ENCODE data around the gene KCNJ5. TPM values are rescaled to one million over a fixed set of nuclear protein-coding genes. Genes with fewer than 3 reads are reported as not detected.

The KCNJ5 gene
- total RNA-seq, 5 donors from 2014 or later (not counting 1 experiment from before 2014, with no cell fraction given) = 0.07 to 0.13 (median 0.12) TPM; not detected in 2

GRCh38 chr11:128964463-128964930 is 73.3 kb downstream of the KCNJ5 start:
- H3K27me3 Mint-ChIP-seq = no peaks in the 10 kb centered on the region
- CTCF ChIA-PET = no interaction called here
- no peak for DNase-seq
- Histone ChIP-seq H3K4me3 (ENCODE audit: control insufficient read depth in 1 of 2, extremely low read depth in 1 of 2, low read length in 1 of 2) (no peak overlapping the region), H3K36me3 (ENCODE audit: control insufficient read depth in 2 of 2, extremely low read depth in 1 of 2, insufficient read depth in 1 of 2, low read length in 1 of 2) (peaks cover 0 to 8% of the 10 kb centered on the region in 2 donors), H3K4me1 (ENCODE audit: control insufficient read depth in 1 of 2, extremely low read depth in 1 of 2, insufficient read depth in 2 of 2, low read length in 2 of 2) (peaks cover 0 to 10% of the 10 kb centered on the region in 2 experiments), H3K27ac (ENCODE audit: low read length) (no peak overlapping the region), H3K9me3 (no peaks in the 10 kb centered on the region), H3K27me3 (replicated peaks in 1 of 2; ENCODE audit: control insufficient read depth in 2 of 2, extremely low read depth in 1 of 2, insufficient read depth in 2 of 2, low read length in 1 of 2) (peaks cover 0 to 12% of the 10 kb centered on the region in 2 experiments)
- ATAC-seq (replicated peaks in 1 of 4) = no peak
- 94% methylated on average over 3 of the region's 7 CpGs for WGBS (ENCODE audit: insufficient coverage)
- no peaks in the 10 kb centered on the region for H3K9me3 Mint-ChIP-seq
- H3K27ac Mint-ChIP-seq = no peak overlapping the region
- no peak overlapping the region for H3K4me3 Mint-ChIP-seq
- H3K4me1 Mint-ChIP-seq = peaks cover 11 to 26% (median 19%) of the 10 kb centered on the region in 3 donors
- POLR2A ChIA-PET = no interaction called here
- peaks cover 2% of the 10 kb centered on the region for H3K36me3 Mint-ChIP-seq

GRCh38 chr11:128965485-128965884 is 74.3 kb downstream of the KCNJ5 start:
- H3K27ac ChIP-seq (ENCODE audit: low read length) = no peak overlapping the region
- peaks cover 0 to 7% of the 10 kb centered on the region in 2 experiments for H3K27me3 ChIP-seq (replicated peaks in 1 of 2; ENCODE audit: control insufficient read depth in 2 of 2, extremely low read depth in 1 of 2, insufficient read depth in 2 of 2, low read length in 1 of 2)

DNA sequence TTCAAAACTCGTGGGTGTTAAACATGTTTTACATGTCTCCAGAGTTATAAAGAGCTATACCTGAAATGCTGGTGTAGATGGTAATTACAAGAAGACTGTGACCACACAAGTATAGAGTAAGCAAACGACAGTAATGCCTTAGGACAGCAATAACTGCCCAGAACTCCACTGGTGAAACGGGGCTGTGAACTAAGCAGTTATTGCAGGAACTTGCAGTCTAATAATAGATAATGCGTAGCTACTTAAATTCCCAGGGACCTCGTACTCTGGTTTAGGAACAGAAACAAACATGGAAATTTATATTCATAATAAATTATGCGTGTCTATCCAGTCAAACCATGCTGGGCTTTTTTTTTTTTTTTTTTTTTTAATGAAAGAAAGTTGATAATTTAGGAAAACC is 76.4 kb downstream of the KCNJ5 start:
- DNase-seq (no peak), ATAC-seq (replicated peaks in 1 of 4) (no peak)
- Histone ChIP-seq H3K27me3 (replicated peaks in 1 of 2; ENCODE audit: control insufficient read depth in 2 of 2, extremely low read depth in 1 of 2, insufficient read depth in 2 of 2, low read length in 1 of 2) (peaks cover 0 to 7% of the 10 kb centered on the region in 2 experiments), H3K9me3 (no peaks in the 10 kb centered on the region), H3K27ac (ENCODE audit: low read length) (no peak overlapping the region), H3K36me3 (ENCODE audit: control insufficient read depth in 2 of 2, extremely low read depth in 1 of 2, insufficient read depth in 1 of 2, low read length in 1 of 2) (peaks cover 0 to 15% of the 10 kb centered on the region in 2 donors), H3K4me1 (ENCODE audit: control insufficient read depth in 1 of 2, extremely low read depth in 1 of 2, insufficient read depth in 2 of 2, low read length in 2 of 2) (peaks cover 0 to 16% of the 10 kb centered on the region in 2 experiments), H3K4me3 (ENCODE audit: control insufficient read depth in 1 of 2, extremely low read depth in 1 of 2, low read length in 1 of 2) (no peak overlapping the region)
- no CpG with 5 or more reads among the region's 6 CpGs for WGBS (ENCODE audit: insufficient coverage)
- Mint-ChIP-seq H3K36me3 (peaks cover 20% of the 10 kb centered on the region), H3K4me3 (no peak overlapping the region), H3K9me3 (no peaks in the 10 kb centered on the region), H3K27me3 (no peaks in the 10 kb centered on the region), H3K27ac (no peak overlapping the region), H3K4me1 (peaks cover 17 to 34% (median 25%) of the 10 kb centered on the region in 3 donors)
- ChIA-PET POLR2A (interaction anchor here in 1 of 2 donors (0.6 to 0.7 kb wide), 2 partner anchors 43 to 176 kb away, joined by 3 read pairs; no protein-coding TSS in a partner anchor), CTCF (interaction anchor here (0.6 to 1.0 kb wide), 3 partner anchors 9 to 810 kb away, joined by 3 to 4 read pairs (median 4); no protein-coding TSS in a partner anchor)

More at GRCh38 chr11:128965485-128965884, 74.3 kb downstream of the KCNJ5 start:
- DNase-seq (peak in 1 of 35 experiments; percentile 9), ATAC-seq (replicated peaks in 1 of 4) (no peak)
- ChIA-PET POLR2A (no interaction called here), CTCF (interaction anchor here in 1 of 2 donors (0.6 kb wide), 1 partner anchor 90 kb away, joined by 6 read pairs; no protein-coding TSS in a partner anchor)
- WGBS (ENCODE audit: insufficient coverage) = 10% methylated on average over 1 of the region's 4 CpGs
- Mint-ChIP-seq H3K4me1 (peaks cover 12 to 30% (median 21%) of the 10 kb centered on the region in 3 donors), H3K27ac (no peak overlapping the region), H3K36me3 (peaks cover 12% of the 10 kb centered on the region), H3K27me3 (no peaks in the 10 kb centered on the region), H3K4me3 (no peak overlapping the region), H3K9me3 (no peaks in the 10 kb centered on the region)
- peaks cover 0 to 12% of the 10 kb centered on the region in 2 experiments for H3K4me1 ChIP-seq (ENCODE audit: control insufficient read depth in 1 of 2, extremely low read depth in 1 of 2, insufficient read depth in 2 of 2, low read length in 2 of 2)
- H3K4me3 ChIP-seq (ENCODE audit: control insufficient read depth in 1 of 2, extremely low read depth in 1 of 2, low read length in 1 of 2) = no peak overlapping the region
- peaks cover 0 to 15% of the 10 kb centered on the region in 2 donors for H3K36me3 ChIP-seq (ENCODE audit: control insufficient read depth in 2 of 2, extremely low read depth in 1 of 2, insufficient read depth in 1 of 2, low read length in 1 of 2)
- H3K9me3 ChIP-seq = no peaks in the 10 kb centered on the region

DNA sequence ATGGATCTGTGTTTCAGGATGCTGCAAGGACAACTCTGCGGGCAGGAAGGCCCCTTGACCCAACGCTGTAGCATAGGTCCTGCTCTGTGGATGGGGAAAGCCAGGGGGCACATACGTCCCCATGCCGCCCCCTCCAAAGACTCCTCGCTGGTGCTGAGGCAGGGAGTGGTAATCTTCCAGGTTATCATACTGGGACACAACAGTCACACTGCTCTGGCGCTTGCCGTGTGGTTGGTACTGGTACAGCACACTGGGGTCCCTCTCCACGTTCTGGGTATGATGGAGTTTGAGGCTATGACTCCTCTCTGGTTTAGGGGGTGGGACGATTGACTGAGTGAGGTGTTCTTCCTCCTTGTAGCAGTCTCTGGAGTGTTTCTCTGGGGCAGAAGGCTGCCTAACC is 77.8 kb downstream of the KCNJ5 start:
- no peaks in the 10 kb centered on the region for H3K9me3 Mint-ChIP-seq
- ATAC-seq (replicated peaks in 1 of 4) (no peak), DNase-seq (no peak)
- Histone ChIP-seq H3K27me3 (replicated peaks in 1 of 2; ENCODE audit: control insufficient read depth in 2 of 2, extremely low read depth in 1 of 2, insufficient read depth in 2 of 2, low read length in 1 of 2) (peaks cover 0 to 7% of the 10 kb centered on the region in 2 experiments), H3K4me3 (ENCODE audit: control insufficient read depth in 1 of 2, extremely low read depth in 1 of 2, low read length in 1 of 2) (no peak overlapping the region), H3K4me1 (ENCODE audit: control insufficient read depth in 1 of 2, extremely low read depth in 1 of 2, insufficient read depth in 2 of 2, low read length in 2 of 2) (peaks cover 0 to 15% of the 10 kb centered on the region in 2 experiments), H3K27ac (ENCODE audit: low read length) (no peak overlapping the region), H3K9me3 (no peaks in the 10 kb centered on the region), H3K36me3 (ENCODE audit: control insufficient read depth in 2 of 2, extremely low read depth in 1 of 2, insufficient read depth in 1 of 2, low read length in 1 of 2) (peaks cover 0 to 20% of the 10 kb centered on the region in 2 donors)
- H3K4me1 Mint-ChIP-seq = peaks cover 14 to 26% (median 20%) of the 10 kb centered on the region in 3 donors
- ChIA-PET CTCF (no interaction called here), POLR2A (no interaction called here)
- H3K36me3 Mint-ChIP-seq = peaks cover 28% of the 10 kb centered on the region
- no peaks in the 10 kb centered on the region for H3K27me3 Mint-ChIP-seq
- no peak overlapping the region for H3K4me3 Mint-ChIP-seq
- no peak overlapping the region for H3K27ac Mint-ChIP-seq
- WGBS (ENCODE audit: insufficient coverage) = 98% methylated on average over 5 of the region's 9 CpGs

Other genes starting within 250 kb of the KCNJ5 start
- 100 to 1,000 TPM in 2 of 5 donors, 10 to 100 TPM in 3; 87.0 to 114 (median 94.6) TPM for gene FLI1, start 197.3 kb upstream of the KCNJ5 start, total RNA-seq
- gene KCNJ1, start 24.1 kb upstream of the KCNJ5 start, total RNA-seq = not detected
- not detected for gene TP53AIP1, start 51.5 kb downstream of the KCNJ5 start, total RNA-seq